ENCODE results near the gene LSM14B.

LSM14B gene

DNA sequence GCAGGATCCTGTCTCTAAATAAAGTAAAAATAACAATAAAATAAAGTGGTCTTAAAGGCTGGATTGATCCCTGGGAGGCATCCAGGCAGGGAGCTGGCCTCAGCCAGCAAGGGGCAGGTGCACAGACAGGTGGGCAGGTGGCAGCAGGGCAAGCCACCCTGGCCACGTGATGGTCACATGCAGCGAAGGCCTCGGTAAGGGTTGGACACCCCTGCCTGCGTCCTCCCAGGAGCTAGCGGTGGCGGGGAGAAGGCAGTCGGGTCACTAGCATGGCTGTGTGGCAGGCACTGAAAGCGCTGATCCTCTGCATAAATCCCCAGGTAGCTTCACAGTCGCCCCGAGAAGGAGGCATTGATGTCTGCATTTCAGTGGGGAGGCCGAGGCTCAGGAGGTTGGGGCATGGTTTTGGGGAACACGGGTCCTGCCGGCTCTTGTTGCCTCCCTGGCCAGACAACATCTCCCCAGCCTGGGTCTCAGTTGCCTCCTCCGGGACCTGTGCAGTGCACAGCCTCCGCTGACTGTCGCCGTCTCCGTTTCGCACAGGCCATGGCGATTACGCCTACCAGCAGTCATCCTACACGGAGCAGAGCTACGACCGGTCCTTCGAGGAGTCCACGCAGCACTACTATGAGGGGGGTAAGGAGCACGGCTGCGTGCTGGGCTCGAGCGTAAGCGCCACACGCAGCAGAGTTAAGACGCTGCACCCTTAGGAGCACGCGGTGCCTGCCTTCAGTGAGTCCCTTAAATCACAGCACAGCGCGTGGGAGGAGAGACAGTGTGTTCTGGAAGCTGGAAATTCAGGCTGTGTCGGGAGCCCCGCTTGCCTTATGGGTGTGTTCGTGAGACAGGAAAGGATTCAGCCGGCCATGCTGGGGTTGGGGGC lies 42.8 kb downstream of the LSM14B start:
- DNase-seq = no peak

DNA sequence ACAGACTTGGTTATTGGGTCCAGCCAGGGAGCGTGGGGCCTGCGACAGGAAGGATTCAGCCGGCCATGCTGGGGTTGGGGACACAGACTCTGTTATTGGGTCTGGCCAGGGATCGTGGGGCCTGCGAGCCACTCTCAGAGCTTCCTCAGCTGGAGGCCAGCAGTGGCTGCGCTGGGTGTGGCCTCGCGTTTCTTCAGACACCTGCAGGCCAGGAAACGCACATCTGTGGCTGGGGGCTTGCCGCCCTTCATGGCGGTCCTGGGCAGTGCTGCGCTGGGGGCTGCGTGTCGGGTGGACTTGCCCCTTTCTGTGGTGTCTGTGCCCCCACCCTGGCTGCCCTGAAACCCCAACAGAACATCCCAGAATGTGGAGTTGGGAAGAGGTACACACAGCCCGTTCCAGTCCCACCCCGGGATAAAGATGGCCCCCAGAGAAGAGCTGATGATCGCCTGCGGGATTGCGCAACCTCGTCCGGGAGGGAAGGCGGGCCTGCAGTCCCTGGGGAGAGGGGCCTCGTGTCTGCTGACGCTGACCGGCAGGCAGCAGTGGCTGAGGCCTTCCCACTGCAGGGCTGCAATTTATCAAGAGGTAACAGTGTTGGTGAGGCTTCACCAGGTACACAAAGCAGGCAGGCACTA lies 43.6 kb downstream of the LSM14B start:
- no peak for DNase-seq

DNA sequence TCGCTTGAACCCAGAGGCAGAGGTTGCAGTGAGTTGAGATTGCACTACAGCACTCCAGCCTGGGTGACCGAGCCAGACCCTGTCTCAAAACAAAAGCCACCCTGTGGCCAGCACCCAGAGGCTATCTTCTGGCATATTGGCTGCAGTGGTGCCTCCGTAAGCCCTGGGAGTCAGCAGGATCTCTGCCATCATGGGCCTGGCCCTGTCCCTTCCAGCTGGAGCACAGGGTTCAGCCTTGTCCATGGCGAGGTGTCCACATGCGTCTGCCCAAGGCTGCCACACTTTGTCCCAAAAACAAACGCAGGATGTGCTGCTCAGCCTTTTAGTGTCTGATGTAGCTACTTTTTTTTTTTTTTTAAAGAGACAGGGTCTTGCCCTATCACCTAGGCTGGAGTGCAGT lies 45.2 kb downstream of the LSM14B start:
- no peak for DNase-seq

DNA sequence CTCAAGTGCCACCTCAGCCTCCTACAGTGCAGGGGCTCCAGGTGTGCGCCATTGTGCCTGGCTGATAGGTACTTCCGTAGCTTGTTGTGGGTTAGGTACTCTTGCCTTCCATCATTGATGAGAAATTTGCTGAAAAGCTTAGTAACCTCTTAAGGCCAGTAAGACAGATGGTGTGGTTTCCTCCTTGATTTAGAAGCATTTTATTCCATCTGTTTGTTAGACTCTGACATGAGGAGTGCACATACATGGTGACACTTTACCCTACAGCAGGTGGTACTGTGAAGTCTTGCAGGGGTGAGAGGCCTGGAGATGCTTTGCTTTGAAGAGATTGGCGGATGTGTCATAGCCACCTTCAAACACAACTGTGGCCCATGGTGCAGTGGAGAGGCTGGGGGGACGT lies 45.8 kb downstream of the LSM14B start:
- no peak for DNase-seq

DNA sequence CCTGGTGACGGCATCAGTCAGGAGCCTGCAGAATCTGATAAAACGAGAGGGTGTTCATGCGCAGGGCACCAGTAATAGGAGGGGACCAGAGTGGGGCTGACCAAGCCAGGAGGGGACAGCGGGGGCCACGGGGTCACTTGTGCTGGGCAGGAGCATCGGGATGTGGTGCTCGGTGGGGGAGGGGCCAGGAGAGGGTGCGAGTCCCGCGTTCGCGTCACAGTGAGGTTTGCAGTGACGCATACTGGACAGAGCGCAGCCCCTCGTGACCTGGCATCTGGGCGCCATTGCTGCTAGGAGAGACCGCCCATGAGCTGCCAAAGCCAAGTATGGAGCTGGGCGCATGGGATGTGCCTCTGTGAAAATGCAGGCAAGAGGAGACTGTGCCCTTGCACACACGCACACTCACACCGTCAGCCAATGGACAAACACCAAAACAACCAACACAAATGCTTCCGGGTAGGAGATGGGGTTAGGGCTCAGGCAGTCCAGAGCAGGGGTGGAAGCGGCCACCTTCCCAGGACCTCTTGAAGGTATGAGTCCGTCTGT lies 46.7 kb downstream of the LSM14B start:
- DNase-seq = no peak

DNA sequence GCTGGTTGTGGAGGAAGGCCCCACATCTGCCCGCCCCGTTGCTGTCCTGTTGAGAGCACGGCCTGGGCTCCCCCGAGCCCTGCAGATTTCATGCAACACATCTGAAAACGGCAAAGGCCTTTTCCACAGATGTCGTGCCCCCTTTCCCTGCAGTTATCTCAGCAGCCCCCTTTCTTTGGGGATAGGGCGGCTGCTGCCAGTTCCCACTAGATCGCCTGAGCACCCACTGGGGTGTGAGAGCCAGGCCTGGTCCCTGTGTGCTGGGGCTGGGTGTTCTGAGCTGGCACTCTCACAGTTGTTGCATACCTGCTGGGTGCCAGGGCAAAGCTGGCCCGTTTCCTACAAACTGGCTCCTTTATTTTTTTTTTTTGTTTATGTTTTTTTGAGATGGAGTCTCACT lies 48.3 kb downstream of the LSM14B start:
- DNase-seq = no peak

DNA sequence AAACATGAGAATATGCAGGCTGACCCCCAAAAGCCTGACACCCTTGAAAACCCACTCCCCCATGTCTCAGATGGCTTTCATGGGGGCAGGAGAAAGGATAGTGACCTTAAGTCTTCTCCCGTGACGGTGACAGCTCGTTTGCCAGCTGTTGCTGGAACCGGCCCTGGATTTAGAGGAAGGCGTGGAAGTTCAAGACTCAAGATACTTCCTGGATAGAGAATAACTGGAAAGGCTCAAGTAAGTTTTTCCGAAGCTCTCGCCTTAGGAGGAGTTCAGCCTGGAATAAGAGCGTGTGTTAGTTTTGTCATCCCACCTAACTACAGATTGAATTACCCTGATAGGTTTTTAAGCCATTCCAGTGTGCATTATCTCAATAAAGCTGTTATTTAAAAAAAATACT lies 49.0 kb downstream of the LSM14B start:
- DNase-seq = no peak

DNA sequence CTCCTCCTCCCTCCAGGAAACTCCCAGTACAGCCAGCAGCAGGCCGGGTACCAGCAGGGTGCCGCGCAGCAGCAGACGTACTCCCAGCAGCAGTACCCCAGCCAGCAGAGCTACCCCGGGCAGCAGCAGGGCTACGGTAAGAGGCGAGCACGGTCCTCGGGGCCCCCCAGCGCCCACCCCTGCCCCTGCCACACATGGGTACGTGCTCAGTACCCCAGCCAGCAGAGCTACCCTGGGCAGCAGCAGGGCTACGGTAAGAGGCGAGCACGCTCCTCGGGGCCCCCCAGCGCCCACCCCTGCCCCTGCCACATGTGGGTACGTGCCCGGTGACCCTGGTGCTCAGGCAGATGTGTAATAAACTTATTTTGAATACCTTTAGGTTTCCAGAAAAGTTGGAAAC lies 50.4 kb downstream of the LSM14B start:
- no peak for DNase-seq

DNA sequence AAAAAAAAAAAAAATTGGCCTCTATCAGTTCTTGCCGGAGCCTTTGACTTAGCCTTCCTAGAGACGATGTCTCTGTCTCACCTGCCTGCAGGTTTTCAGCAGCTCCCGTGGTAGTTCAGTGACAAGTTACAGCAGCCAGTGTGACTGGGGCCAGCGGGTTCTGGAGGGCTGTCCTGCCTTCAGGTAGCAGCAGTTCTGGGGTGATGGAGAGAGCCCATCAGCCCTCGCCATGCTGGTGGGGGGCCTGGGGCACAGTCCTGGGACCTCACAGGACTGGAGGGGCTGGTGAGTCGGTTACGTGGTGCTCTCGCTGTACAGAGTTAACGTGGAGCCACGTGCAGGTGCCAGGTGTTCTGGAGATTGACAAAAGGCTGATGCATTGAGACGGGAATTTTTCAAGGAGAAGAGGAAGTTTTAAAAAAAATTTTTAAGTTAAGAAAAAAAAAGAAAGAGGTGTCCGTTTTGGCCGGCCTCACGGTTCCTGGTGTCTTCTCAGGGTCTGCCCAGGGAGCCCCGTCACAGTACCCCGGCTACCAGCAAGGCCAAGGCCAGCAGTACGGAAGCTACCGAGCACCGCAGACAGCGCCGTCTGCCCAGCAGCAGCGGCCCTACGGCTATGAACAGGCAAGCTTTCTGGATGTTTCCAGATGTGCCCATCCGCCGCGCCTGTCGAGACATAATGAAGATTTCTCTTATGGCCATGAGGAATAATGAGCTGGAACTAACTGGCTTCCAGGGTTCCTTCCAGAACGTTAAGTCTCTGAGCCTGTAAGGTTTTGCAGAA lies 51.9 kb downstream of the LSM14B start:
- no peak for DNase-seq

DNA sequence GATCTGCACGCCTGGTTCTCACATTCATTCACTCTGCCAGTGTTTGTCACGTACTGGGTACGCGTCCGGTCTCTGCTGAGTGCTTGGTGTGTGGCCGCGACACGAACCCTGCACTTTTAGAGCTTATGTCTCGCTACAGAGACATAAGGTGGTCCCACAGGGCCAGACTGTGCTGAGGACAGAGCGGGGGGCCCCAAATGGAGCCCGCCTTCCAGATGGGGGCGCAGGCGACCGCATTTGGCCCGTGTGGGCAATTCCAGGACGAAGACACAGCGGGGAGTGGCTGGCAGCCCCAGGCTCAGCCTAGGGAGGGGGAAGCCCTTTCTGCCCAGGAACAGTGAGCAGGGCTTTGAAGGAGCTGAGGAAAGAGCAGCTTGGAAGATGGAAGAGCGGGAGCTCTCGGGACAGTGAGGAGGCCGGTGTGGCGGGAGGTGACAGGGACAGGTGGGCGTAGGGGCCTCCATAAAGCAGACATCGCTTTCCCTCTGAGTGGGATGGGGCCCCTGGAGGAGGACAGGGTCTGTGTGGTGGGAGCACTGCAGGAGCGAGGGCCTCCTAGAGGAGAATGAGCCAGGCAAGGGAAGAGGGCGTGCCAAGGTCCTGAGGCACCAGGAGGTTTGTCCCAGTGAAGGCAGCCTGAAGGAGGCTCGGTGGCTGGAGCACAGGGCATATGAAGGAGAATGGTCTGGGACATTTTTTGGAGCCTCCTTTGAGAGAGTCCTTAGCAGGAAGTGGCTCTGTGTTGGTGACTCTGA lies 52.8 kb downstream of the LSM14B start:
- DNase-seq = no peak

DNA sequence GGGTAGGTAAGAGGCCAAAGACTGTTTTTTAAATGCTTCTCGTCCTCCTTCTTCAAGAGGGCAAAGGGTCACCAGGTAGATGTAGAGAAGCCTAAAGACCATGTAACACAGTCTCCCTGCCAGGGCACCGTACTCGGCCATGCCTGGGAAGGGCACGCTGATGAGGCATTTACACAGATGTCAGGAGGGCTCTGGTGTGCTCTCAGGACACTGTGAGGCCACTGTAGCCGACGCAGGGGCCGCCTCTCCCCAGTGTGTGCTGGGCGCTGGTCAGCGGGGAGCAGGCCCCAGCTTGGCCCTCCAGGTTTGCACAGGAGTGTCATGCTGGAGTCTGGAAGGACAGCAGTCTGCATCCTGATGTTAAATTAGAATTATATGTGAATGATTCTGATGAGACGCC lies 53.4 kb downstream of the LSM14B start:
- no peak for DNase-seq

DNA sequence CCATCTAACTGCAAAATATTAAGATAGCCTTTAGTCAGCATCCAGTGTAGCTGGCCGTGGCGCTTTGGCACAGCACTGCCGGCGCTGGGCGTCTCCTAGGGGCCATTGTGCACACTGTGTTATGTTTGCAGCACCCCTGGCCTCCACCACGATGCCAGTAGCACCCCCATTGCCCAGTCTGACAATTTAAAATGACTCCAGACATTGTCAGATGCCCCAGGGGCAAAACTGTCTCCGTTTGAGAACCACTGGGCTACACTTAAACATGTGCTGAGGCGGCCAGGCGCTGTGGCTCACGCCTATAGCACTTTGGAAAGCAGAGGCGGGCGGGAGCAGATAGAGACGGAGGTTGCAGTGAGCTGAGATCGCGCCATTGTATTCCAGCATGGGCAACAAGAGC lies 54.6 kb downstream of the LSM14B start:
- no peak for DNase-seq

DNA sequence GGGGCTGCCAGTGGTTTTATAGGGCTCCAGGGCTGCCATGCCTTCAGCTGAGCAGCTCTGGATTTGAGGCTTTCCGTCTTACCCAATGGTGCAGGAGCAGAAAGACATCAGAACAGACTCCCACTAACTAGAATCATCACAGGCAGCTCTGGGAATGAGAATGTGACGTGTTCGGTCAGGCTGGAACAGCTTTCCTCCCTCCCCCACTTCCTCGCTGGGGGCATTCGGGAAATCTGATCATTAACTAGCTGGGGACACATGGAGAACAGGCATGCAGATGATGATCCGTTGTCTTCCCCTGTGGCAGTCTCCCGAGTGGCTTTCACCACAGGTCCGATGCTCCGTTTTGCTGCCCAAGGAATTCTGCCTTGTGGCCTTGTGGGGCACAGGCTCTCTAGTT lies 55.0 kb downstream of the LSM14B start:
- DNase-seq = no peak

DNA sequence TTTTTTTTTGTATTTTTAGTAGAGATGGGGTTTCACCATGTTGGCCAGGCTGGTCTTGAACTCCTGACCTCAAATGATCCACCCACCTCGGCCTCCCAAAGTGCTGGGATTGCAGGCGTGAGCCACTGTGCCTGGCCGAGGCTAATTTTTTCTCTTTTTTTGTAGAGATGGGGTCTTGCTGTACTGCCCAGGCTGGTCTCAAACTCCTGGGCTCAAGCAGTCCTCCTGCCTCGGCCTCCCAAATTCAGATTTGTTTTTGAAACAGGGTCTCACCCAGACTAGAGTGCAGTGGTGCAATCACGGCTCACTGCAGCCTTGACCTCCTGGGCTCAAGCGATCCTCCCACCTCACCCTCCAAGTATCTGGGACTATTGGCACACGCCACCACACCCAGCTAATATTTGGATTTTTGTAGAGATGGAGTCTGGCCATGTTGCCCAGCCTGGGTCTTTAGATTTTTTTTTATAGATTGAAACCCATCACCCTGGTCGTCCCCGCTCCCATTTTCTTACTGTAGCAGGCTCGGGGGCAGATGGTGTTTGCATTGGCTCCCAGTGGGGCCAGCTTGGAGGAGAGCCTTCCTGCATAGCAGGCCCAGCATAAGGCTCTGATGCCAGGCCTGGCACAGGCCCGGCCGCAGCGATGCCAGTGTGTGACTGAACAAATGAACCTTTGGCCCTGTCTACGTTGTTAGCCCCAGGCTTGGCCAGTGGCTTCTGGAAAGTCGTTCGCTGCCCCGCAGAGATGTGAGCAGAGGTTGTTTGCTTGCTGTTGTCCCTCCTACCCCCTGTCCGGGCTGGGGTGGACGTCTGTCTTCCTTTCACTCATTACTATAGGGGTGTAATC lies 56.3 kb downstream of the LSM14B start:
- DNase-seq = no peak

DNA sequence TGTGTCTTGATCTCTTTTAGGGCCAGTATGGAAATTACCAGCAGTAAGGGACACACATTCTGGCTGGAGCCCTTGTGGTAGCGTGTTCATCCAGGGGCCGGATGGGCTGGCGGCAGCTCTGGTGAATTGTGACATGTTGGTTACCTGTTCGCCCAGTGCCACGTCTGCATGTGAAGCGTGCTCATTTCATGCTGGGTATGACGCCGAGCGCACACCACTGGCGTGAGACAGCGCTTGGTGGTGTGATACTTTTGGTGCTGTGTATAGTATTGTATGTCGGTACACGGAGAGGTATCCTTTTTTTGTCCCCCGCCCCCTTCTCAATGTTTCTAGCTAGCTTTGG lies 56.9 kb downstream of the LSM14B start:
- no peak for DNase-seq

DNA sequence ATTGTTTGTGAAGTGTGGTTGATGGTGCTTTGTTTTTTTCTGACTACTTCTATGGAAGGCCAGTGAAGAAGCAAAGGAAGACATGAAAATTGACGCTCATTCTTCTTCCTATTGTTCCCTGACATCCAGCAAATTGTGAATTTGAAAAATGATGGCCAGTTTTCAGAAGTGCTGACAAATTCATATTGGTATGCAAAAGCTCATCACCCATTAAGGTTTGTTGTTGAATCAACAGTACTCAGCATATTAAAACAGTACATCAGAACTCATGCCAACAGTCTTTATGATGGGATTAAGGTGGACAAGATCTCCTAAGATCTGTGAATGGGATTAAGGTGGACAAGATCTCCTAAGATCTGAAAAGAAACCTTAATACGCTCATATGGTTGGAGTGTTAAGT lies 59.5 kb downstream of the LSM14B start:
- DNase-seq = no peak

DNA sequence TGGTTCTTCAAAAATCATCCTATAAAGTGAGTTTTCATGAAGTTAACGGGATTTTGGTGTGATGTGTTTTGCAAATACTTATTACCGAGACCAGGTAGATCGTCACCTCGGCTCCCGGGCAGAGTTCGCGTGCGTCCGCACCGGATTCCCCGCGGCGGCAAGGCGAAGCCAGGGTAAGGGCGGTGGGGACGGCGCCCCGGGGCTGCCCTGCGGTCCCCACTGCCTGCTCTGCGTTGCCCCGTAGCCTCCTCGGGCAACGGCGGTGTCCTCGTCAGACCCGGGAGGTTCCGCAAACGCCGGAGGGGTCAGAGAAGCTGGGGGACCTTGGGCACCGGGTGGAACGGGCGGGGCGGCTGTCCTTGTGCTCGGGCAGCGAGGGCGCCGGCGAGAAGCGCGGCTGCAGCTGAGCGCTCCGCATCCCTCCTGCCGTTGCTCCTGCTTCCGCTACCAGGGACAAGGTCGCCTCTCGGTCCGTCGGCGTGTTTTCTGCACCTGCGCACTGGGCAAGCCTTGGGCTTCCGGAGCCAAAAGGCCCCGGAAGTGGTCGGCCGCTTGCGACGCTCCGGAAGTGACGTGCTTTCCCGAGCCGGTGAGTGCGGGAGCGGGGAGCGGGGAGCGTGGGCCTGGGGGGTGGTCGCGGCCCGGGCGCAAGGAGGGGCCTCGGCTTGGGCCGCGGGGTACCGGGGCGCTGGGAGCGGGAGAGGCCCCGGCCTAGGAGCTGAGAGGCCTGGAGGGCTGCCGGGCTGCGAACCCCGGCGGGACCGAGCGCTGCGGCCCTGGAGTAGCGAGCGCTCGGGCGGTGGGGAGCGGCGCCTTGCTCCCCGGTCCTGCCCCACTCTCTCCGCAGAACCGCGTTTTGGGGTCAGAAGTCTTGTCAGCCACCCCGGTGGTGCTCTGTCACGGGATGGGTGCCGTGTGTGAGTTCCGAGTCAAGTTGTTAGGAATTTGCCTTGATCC lies 60.5 kb downstream of the LSM14B start, which contains the start of gene MTG2:
Gene MTG2, plus strand, starts transcription at position 560 of the 957 bp plus-strand sequence. CDS start 10,393 bp downstream, outside the sequence.
- peak; percentile 84 to 93 (median 92) for DNase-seq

DNA sequence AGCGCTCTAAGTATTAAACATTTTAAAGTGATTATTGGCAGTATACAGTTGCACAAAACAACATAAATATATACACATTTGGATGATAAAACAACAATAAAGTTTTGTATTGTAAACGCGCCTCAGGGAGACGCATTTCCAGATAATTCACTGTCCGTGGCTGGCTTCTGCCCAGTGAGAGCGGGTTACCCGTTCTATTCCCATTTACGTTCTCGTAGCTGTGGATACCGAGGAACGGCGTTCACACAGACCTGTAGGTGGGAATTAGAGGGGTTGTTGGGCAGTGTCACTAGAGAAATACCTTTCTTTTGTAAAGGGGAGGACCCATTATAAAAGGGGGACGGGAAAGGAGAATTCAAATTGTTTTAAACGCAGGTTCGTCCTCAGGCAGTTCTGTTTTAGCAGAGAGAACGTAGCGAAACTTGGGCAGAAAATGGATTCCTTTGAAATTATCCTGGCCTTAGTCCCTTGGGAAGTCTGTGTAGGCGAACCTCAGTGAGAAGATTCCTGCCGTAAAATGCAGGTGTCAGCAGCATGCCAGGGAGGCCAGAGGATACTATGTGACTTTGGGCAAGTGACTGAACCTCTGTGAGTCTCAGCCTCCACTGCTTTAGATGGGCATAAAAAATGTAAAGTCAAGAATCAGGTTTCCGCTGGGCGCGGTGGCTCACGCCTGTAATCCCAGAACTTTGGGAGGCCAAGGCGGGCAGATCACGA lies 61.3 kb downstream of the LSM14B start:
- peak in 1 of 6 experiments; percentile 24 for DNase-seq

Measured in stimulated activated naive CD4-positive, alpha-beta T cell (primary cell).